HG03460 (cell line): ENCODE data around the gene ARPC1B.
A peak's percentile ranks its signal among the peaks of the same experiment; 100 is the strongest.
"Not testable (repeated sequence)": the region's sequence is repeated elsewhere in the genome, so short reads cannot be mapped to it uniquely, and the experiment has no call there.

Experiments
- ATAC-seq: cut with Tn5 transposase; IDR thresholded peaks from one replicate; pipeline ENCODE4 v1.9.1; 2021; ENCODE audit not compliant: unreplicated experiment

ARPC1B gene

GRCh38 chr7:99374111-99375064 is at the start of gene ARPC1B:
Gene ARPC1B (plus strand): TSS chr7:99374730. CDS start chr7:99385715, 10,985 bp downstream.
- ATAC-seq: peak; percentile 55

- ATAC-seq: no peak
These were observed 49.5 kb upstream of the ARPC1B start for GRCh38 chr7:99325001-99325493.

- peak; percentile 81 for ATAC-seq
These were observed 48.7 kb upstream of the ARPC1B start, which contains the start of gene ARPC1A for GRCh38 chr7:99325592-99326407. Gene ARPC1A (plus strand): TSS chr7:99325898. CDS start chr7:99333354, 7,456 bp downstream.

- no peak for ATAC-seq
These were observed 48.1 kb upstream of the ARPC1B start for GRCh38 chr7:99326408-99326782.

- ATAC-seq: not testable (repeated sequence)
These were observed 44.1 kb upstream of the ARPC1B start for GRCh38 chr7:99330314-99330961.

- no peak for ATAC-seq
These were observed 43.5 kb upstream of the ARPC1B start for GRCh38 chr7:99331002-99331401.

GRCh38 chr7:99339595-99339994 is 34.9 kb upstream of the ARPC1B start:
- no peak for ATAC-seq

GRCh38 chr7:99340659-99341058 is 33.9 kb upstream of the ARPC1B start:
- ATAC-seq: no peak

- ATAC-seq: no peak
These were observed 30.4 kb upstream of the ARPC1B start for GRCh38 chr7:99344061-99344647.

GRCh38 chr7:99350641-99351040 is 23.9 kb upstream of the ARPC1B start:
- not testable (repeated sequence) for ATAC-seq

GRCh38 chr7:99352247-99352646 is 22.3 kb upstream of the ARPC1B start:
- ATAC-seq: no peak

- ATAC-seq: no peak
These were observed 19.4 kb upstream of the ARPC1B start for GRCh38 chr7:99355098-99355497.

- ATAC-seq: no peak
These were observed 16.6 kb upstream of the ARPC1B start for GRCh38 chr7:99357701-99358490.

- ATAC-seq: not testable (repeated sequence)
These were observed 16.0 kb upstream of the ARPC1B start for GRCh38 chr7:99358521-99358920.

- ATAC-seq: no peak
These were observed 14.9 kb upstream of the ARPC1B start for GRCh38 chr7:99359465-99360154.

- ATAC-seq: no peak
These were observed 11.7 kb upstream of the ARPC1B start for GRCh38 chr7:99362801-99363200.

- ATAC-seq: no peak
These were observed 11.2 kb upstream of the ARPC1B start for GRCh38 chr7:99363286-99363685.

GRCh38 chr7:99365318-99366141 is 9.0 kb upstream of the ARPC1B start:
- no peak for ATAC-seq
